Thyroid gland (tissue), 4 donors: ENCODE results near the gene HP1BP3.

ENCODE experiments used
- POLR2A ChIP-seq, 2 donors: fragments of 450-650 bp; IDR thresholded peaks; one replicate each; pipeline ENCODE4 v1.6.1; 2017; ENCODE audit warnings: antibody characterized with exemption in 2 of 2, mild to moderate bottlenecking in 2 of 2, moderate library complexity in 1 of 2
- TF ChIP-seq, protein P1 (sequence below), 6 experiments: fragments of 200-600 bp in 3 of 6; fragments of 450-650 bp in 3 of 6; sonication (generic) in 3 of 6; IDR thresholded peaks; one replicate each; pipeline ENCODE4 v1.5.1; 2016 to 2019; ENCODE audit warnings: antibody characterized with exemption in 6 of 6, mild to moderate bottlenecking in 2 of 6, inconsistent platforms in 1 of 6, moderate library complexity in 1 of 6

DNA sequence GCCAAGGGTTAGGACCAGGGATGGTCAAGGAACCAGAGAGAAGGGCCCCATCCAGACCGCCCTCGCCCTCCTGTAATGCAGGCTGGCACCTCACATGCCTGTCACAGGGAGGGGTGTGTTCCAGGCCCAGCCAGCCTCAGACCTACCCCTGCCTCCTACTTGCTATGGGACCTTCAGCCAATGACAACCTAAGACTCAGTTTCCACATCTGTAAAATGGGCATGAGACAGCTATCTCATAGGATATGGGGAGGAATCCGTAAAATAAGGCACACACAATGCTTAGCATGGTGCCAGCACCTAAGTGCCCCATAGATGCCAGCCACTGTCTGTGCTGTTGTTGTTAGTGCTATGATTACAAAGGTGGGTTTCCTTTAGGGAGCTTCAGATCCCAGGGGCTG, 77.2 kb downstream of the HP1BP3 start:
- TF ChIP-seq, protein P1, sequence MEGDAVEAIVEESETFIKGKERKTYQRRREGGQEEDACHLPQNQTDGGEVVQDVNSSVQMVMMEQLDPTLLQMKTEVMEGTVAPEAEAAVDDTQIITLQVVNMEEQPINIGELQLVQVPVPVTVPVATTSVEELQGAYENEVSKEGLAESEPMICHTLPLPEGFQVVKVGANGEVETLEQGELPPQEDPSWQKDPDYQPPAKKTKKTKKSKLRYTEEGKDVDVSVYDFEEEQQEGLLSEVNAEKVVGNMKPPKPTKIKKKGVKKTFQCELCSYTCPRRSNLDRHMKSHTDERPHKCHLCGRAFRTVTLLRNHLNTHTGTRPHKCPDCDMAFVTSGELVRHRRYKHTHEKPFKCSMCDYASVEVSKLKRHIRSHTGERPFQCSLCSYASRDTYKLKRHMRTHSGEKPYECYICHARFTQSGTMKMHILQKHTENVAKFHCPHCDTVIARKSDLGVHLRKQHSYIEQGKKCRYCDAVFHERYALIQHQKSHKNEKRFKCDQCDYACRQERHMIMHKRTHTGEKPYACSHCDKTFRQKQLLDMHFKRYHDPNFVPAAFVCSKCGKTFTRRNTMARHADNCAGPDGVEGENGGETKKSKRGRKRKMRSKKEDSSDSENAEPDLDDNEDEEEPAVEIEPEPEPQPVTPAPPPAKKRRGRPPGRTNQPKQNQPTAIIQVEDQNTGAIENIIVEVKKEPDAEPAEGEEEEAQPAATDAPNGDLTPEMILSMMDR (IDR thresholded peaks at IDR 0.05), result no peak
- no peak for TF ChIP-seq POLR2A (IDR thresholded peaks at IDR 0.05)
